HepG2 (cell line): ENCODE results near the gene MEIG1. TPM values are rescaled to one million over a fixed set of nuclear protein-coding genes. Genes with fewer than 3 reads are reported as not detected.

ENCODE experiments used
- FOXK1 ChIP-seq: sonication (generic); formaldehyde crosslinking; IDR thresholded peaks from 2 replicates; pipeline ENCODE4 v1.4.0; 2020; ENCODE audit warnings: low read depth, missing genetic modification reagents, borderline replicate concordance
- GABPA ChIP-seq, 2 experiments: IDR thresholded peaks; 2 replicates each; pipeline ENCODE4 v1.6.1; 2011 to 2016; ENCODE audit warnings: low read depth in 2 of 2, low read length in 1 of 2, missing biosample characterization in 1 of 2, missing genetic modification characterization in 1 of 2
- HDAC1 ChIP-seq: sonication (generic); formaldehyde crosslinking; IDR thresholded peaks from 2 replicates; pipeline ENCODE4 v1.5.1; 2020; ENCODE audit warnings: mild to moderate bottlenecking, missing genetic modification reagents
- HIC2 ChIP-seq: sonication (generic); formaldehyde crosslinking; IDR thresholded peaks from 2 replicates; pipeline ENCODE4 v1.9.0; 2022; ENCODE audit warnings: low read depth, missing genetic modification reagents
- ISX ChIP-seq: sonication (generic); formaldehyde crosslinking; conservative IDR thresholded peaks from 2 replicates; pipeline ENCODE4 v1.5.0; 2020; ENCODE audit warnings: missing genetic modification reagents
- KDM5B ChIP-seq: sonication (generic); formaldehyde crosslinking; IDR thresholded peaks from 2 replicates; pipeline ENCODE4 v1.4.0; 2020; ENCODE audit warnings: missing genetic modification reagents, mild to moderate bottlenecking, borderline replicate concordance
- KLF11 ChIP-seq: IDR thresholded peaks from 2 replicates; pipeline ENCODE4 v1.6.1; 2016; ENCODE audit warnings: missing compliant biosample characterization
- MEIS2 ChIP-seq: sonication (generic); formaldehyde crosslinking; IDR thresholded peaks from 2 replicates; pipeline ENCODE4 v1.9.0; 2021; ENCODE audit warnings: mild to moderate bottlenecking, missing genetic modification reagents
- MXI1 ChIP-seq: IDR thresholded peaks from 3 replicates; pipeline ENCODE4 v1.6.1; 2012; ENCODE audit warnings: low read depth, low read length, inconsistent platforms, borderline replicate concordance
- NFKB2 ChIP-seq: sonication (generic); formaldehyde crosslinking; IDR thresholded peaks from 2 replicates; pipeline ENCODE4 v1.4.0; 2020; ENCODE audit warnings: missing genetic modification reagents, borderline replicate concordance
- NFYB ChIP-seq: sonication (generic); formaldehyde crosslinking; IDR thresholded peaks from 2 replicates; pipeline ENCODE4 v1.4.0; 2020; ENCODE audit warnings: missing genetic modification reagents
- NONO ChIP-seq, 2 experiments: fragments of 450-650 bp in 1 of 2; sonication (generic) in 1 of 2; formaldehyde crosslinking in 1 of 2; IDR thresholded peaks in 1 of 2; conservative IDR thresholded peaks in 1 of 2; 2 replicates each; pipeline versions ENCODE4 v1.6.1 to v1.8.0; 2017 to 2022; ENCODE audit warnings: mild to moderate bottlenecking in 1 of 2, missing genetic modification reagents in 1 of 2, moderate library complexity in 1 of 2
- SAP130 ChIP-seq: IDR thresholded peaks from 2 replicates; pipeline ENCODE4 v1.6.1; 2016; ENCODE audit warnings: low read depth
- SMYD3 ChIP-seq: sonication (generic); formaldehyde crosslinking; IDR thresholded peaks from 2 replicates; pipeline ENCODE4 v1.8.1; 2023; ENCODE audit warnings: mild to moderate bottlenecking, missing genetic modification reagents
- SNAI1 ChIP-seq: sonication (generic); formaldehyde crosslinking; IDR thresholded peaks from 2 replicates; pipeline ENCODE4 v1.5.0; 2020; ENCODE audit warnings: mild to moderate bottlenecking, missing genetic modification reagents, borderline replicate concordance
- SP1 ChIP-seq, 2 experiments: fragments of 450-650 bp in 1 of 2; sonication (generic) in 1 of 2; formaldehyde crosslinking in 1 of 2; IDR thresholded peaks; 2 replicates each; pipeline versions ENCODE4 v1.4.0 to v1.6.1; 2016 to 2020; ENCODE audit warnings: missing genetic modification reagents in 1 of 2
- TARDBP ChIP-seq: sonication (generic); formaldehyde crosslinking; IDR thresholded peaks from 2 replicates; pipeline ENCODE4 v1.8.0; 2022; ENCODE audit warnings: mild to moderate bottlenecking, missing genetic modification reagents
- WIZ ChIP-seq: sonication (generic); formaldehyde crosslinking; IDR thresholded peaks from 2 replicates; pipeline ENCODE4 v1.5.1; 2020; ENCODE audit warnings: mild to moderate bottlenecking, missing genetic modification reagents
- ZFY ChIP-seq: sonication (generic); formaldehyde crosslinking; IDR thresholded peaks from 2 replicates; pipeline ENCODE4 v1.4.0; 2020; ENCODE audit warnings: missing genetic modification reagents
- ZNF292 ChIP-seq: sonication (generic); formaldehyde crosslinking; IDR thresholded peaks from 2 replicates; pipeline ENCODE4 v1.8.1; 2022; ENCODE audit warnings: mild to moderate bottlenecking, low read depth, missing genetic modification reagents, borderline replicate concordance
- ZNF580 ChIP-seq: IDR thresholded peaks from 2 replicates; pipeline ENCODE4 v1.6.1; 2016; ENCODE audit warnings: low read depth, borderline replicate concordance
- polyA plus RNA-seq, 8 experiments: library from polyadenylated mRNA; depleted of rRNA in 3 of 8; stranded (reverse) in 7 of 8; unstranded in 1 of 8; fragments of >200 nt; fragmentation: Illumina TruSeq in 4 of 8; extraction: Trizol in 4 of 8; gene quantifications; 2 replicates each; pipeline versions ENCODE4 v1.2.1 to v1.2.3, GENCODE V29; 2011 to 2016; ENCODE audit warnings: low read depth in 4 of 8, missing spikeins in 1 of 8, mixed read lengths in 1 of 8; ENCODE audit not compliant: insufficient read depth in 1 of 8
- total RNA-seq, 5 experiments: library from RNA; depleted of rRNA; stranded (reverse); fragments of >200 nt; fragmentation: Illumina TruSeq; extraction: Trizol; gene quantifications; 2 replicates each; pipeline ENCODE4 v1.2.3, GENCODE V29; 2016; ENCODE audit warnings: low read depth in 1 of 5
- TF ChIP-seq, protein P1 (sequence below): sonication (generic); formaldehyde crosslinking; IDR thresholded peaks from 2 replicates; pipeline ENCODE4 v1.4.0; 2020; ENCODE audit warnings: missing genetic modification reagents

MEIG1 gene
- total and polyA plus RNA-seq, 2 of the 13 experiments (the other 11 are each of a cell fraction or from before 2014, with no cell fraction given), result not detected

DNA sequence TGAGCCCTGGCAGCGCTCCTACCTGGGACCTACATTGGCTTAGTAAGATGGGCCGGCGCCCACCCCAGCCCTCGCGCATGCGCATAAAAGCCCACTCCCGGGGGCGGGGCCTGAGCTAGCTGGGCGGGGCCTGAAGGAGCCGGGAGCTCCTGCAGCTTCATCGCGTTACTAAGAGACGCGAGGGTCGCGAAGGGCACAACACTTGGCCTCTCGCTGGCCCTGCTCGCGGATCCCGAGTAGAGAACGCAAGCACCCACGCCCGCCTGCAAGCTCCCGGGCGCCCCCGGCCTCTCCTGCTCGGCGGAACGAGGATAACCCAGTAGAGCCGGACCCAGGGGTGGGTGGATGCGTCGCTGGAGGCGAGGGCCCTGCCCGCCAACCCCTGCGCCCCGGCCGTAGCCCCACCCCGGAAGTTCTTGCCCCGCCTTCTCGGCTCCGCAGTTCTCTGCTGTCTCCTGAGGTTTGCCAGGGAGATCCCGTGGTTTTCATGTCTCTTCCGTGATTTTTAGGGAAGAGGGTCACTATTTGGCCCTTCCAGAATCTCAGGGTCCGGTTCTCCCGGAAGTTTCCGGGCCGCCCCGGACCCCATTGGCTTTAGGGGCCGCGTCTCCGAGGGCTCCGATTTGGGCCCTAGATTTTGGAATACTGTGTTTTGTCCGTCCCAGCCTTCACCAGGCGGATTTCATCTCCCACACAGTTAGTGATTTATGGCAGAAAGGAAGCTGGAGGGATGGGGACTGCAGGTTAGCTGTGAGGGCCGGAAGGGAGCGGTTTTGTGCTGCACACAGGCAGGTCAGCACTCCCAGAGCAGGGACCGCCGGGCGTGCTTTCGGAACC lies at the start of gene MEIG1 (continued):
- TF ChIP-seq FOXK1 (CRISPR knock-in tag) (peak; percentile 25; the same call in 1 of the 2 replicates), SMYD3 (CRISPR knock-in tag) (no peak), ISX (0 out of 2 replicates have a peak, but pooled peaks have one; percentile 52), MXI1 (peak; percentile 55; the same call in 1 of the 3 replicates), ZNF292 (CRISPR knock-in tag) (peak; percentile 39; the same call in 1 of the 2 replicates), WIZ (0 out of 2 replicates have a peak, but pooled peaks have one; percentile 53), NFYB (CRISPR knock-in tag) (peak; percentile 46; the same call in 1 of the 2 replicates), KDM5B (CRISPR knock-in tag) (peak; percentile 54; the same call in 1 of the 2 replicates), SAP130 (peak; percentile 82), HDAC1 (peak; percentile 61; the same call in 1 of the 2 replicates), ZFY (CRISPR knock-in tag) (peak; percentile 83), SP1 (IDR thresholded peaks at IDR 0.05) (no peak), SP1 (CRISPR knock-in tag; IDR thresholded peaks at IDR 0.05) (0 out of 2 replicates have a peak, but pooled peaks have one; percentile 49), ZNF580 (CRISPR knock-in tag) (peak; percentile 85; the same call in 1 of the 2 replicates), GABPA (IDR thresholded peaks at IDR 0.05; ENCODE audit: low read depth, low read length) (peak; percentile 80), GABPA (CRISPR knock-in tag; IDR thresholded peaks at IDR 0.05; ENCODE audit: low read depth) (peak; percentile 94), NONO (IDR thresholded peaks at IDR 0.05) (no peak), NONO (CRISPR knock-in tag; conservative IDR thresholded peaks at IDR 0.05) (peak; percentile 44; the same call in 1 of the 2 replicates), TARDBP (peak; percentile 51; the same call in 1 of the 2 replicates), NFKB2 (peak; percentile 23; the same call in 1 of the 2 replicates), SNAI1 (CRISPR knock-in tag) (peak; percentile 65; the same call in 1 of the 2 replicates), MEIS2 (CRISPR knock-in tag) (peak; percentile 17; the same call in 1 of the 2 replicates), KLF11 (CRISPR knock-in tag) (peak; percentile 58; the same call in 1 of the 2 replicates), HIC2 (0 out of 2 replicates have a peak, but pooled peaks have one; percentile 7)
- TF ChIP-seq, protein P1, sequence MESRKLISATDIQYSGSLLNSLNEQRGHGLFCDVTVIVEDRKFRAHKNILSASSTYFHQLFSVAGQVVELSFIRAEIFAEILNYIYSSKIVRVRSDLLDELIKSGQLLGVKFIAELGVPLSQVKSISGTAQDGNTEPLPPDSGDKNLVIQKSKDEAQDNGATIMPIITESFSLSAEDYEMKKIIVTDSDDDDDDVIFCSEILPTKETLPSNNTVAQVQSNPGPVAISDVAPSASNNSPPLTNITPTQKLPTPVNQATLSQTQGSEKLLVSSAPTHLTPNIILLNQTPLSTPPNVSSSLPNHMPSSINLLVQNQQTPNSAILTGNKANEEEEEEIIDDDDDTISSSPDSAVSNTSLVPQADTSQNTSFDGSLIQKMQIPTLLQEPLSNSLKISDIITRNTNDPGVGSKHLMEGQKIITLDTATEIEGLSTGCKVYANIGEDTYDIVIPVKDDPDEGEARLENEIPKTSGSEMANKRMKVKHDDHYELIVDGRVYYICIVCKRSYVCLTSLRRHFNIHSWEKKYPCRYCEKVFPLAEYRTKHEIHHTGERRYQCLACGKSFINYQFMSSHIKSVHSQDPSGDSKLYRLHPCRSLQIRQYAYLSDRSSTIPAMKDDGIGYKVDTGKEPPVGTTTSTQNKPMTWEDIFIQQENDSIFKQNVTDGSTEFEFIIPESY, result no peak
